Subcutaneous adipose tissue (tissue), 4 donors: Measurements from ENCODE around the gene DLG2. TPM values are rescaled to one million over a fixed set of nuclear protein-coding genes. Genes with fewer than 3 reads are reported as not detected.

Experiments used
- CTCF ChIP-seq: fragments of 450-650 bp; IDR thresholded peaks from one replicate; pipeline ENCODE4 v1.5.1; 2016; ENCODE audit warnings: low read depth, mild to moderate bottlenecking, control low read depth, antibody characterized with exemption, moderate library complexity
- total RNA-seq, 4 donors: library from RNA; depleted of rRNA; stranded (reverse); fragments of >200 nt; gene quantifications; one replicate each; pipeline ENCODE4 v1.1.0, GENCODE V29; 2016

Gene DLG2
- total RNA-seq, 4 donors from 2014 or later: 3.6 to 7.0 (median 6.1) TPM

DNA sequence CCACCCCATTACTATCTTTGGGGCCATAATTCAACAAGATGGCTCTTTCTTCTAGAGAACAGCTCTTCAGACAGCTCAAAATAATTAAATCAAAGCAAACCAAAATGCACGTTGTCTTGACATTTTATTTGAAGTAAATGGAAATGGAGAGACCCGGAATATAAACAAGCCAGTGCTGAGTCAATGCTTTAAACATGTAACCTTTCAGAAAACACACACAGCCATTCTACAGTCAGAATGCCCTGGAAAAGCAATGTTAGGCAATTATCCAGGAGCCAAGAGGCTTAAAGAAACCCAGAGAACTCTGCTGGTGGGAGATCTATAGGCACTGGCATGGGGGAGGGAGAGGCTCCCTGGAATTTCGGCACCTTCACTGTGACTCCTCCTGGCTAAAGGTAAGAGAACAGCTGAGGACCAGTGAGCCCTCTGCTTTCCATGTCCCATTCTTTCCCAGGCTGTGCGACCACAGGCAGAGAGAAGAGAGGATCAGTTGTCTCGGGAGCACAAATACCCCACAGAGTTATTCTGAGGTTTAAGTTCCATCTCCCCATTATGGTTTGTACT is 2086.9 kb downstream of the DLG2 start:
- TF ChIP-seq CTCF: no peak

DNA sequence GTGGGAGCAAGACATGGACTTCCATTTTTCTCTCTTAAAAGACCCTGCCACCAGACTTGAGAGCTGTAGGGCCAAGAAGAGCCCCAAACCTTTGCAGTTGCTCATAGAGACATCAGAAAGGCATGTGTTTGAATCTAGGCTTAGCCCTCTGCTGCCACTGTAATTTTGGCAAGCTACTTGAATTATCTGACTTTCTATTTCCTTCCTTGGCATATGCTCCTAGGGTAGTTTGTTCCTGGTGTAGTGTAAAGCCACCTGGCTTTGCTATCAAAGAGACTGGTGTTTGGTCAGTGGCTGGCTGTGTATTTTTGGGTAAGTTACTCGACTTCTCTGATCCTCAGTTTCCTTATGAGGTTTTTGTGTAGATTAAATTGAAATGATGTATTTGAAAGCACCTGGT is 2088.9 kb downstream of the DLG2 start:
- TF ChIP-seq CTCF: no peak

DNA sequence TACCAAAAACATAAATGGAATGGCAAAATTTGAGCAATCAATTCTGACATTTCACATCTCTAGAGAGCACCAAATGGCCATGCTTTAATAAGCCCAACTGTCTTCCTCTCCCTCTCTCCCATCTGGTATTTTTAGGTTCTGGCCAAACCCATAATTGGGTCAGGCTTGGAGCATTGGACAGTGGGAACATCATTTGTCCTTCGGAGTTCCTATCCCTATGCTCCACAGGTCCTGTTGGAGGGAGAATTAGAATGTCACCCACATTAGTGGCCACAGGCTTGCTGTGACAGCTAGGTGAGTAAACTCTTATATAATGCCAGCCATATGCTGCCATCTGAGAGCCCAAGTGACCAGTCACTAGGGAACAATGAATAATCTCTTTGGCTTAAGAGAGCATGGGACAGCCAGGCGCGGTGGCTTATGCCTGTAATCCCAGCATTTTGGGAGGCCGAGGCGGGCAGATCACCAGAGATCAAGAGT is 2090.0 kb downstream of the DLG2 start:
- no peak for TF ChIP-seq CTCF

DNA sequence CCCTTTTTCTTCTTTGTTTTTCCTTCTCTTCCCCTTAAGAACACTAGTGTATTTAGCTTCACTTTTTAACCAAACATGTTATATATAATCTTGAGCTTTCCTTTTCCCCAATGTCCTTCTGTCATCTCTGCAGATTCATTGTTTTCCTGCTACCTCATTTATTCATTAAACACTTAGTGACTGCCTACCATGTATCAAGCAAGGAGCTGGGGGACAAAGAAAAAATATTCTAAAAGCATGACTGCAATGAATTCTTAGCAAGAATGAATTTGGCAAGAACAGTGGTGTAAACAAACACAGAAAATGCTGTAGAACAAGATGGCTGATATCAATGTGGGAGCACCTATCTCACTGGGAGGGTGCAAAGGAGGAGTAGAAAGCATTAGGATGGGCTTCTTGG is 2094.0 kb downstream of the DLG2 start:
- no peak for TF ChIP-seq CTCF

DNA sequence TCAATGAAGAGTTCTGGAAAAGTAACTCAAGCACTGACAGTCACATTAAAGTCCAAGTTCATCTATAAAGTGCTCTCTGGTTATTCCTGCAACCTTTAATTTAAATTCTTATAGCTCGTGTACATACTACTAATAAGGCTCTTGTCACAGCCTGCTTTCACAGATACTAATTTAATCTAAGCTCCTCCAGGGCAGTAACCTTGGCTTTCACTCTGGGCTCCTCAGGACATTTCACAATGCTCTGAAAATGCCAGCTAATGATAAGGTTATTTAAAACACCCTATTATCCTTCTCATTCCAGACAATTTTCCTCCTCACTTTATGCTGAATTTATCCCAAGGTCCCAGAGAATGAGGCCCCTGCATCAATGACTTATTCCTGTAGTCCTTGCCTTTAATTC is 2098.3 kb downstream of the DLG2 start:
- no peak for TF ChIP-seq CTCF

DNA sequence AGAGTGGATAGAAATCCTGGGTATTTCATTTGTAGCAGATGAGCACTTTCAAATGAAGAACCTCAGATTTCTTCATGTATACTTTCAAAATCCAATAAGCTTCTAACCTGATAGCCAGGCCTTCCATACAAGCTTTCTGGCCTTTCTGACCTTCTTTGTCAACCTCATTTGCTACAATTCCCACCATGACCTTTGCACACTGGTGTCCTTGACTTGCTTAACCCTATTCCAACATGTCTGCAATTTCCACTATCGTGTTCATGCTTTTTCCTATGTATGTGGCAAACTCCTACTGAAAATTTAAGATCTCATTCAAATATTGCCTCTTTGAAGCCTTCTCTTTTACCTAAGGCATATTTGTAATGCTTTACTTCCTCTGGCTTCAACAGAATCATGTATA is 2098.9 kb downstream of the DLG2 start:
- no peak for TF ChIP-seq CTCF

- TF ChIP-seq CTCF: no peak
Measured at GRCh38 chr11:83523676-83524075, 2103.5 kb downstream of the DLG2 start.
